Natural killer cell (primary cell): ENCODE measurements around the gene TRAM2. TPM values are rescaled to one million over a fixed set of nuclear protein-coding genes. Genes with fewer than 3 reads are reported as not detected.

Experiments
- ATAC-seq, 3 donors: fragments of 150-1000 bp in 2 of 3; fragments of 200-7000 bp in 1 of 3; cut with Tn5 transposase; 1 replicate in 1 of 3; 2 replicates in 2 of 3; pipeline ENCODE4 v1.10.0; 2021; ENCODE audit warnings: mild to moderate bottlenecking in 2 of 3, moderate library complexity in 2 of 3
- DNase-seq, 2 donors: peaks; one replicate each; pipeline versions ENCODE4 v3.0.0 to v3.0.0-alpha.2; 2013 to 2021; ENCODE audit warnings: mixed read lengths in 1 of 2
- H3K27ac ChIP-seq: one replicate; pipeline ENCODE4 v1.5.1; 2013; ENCODE audit warnings: mild to moderate bottlenecking, low read length
- H3K27me3 ChIP-seq: one replicate; pipeline ENCODE4 v1.6.1; 2013; ENCODE audit warnings: low read length; ENCODE audit not compliant: control insufficient read depth, insufficient read depth
- H3K36me3 ChIP-seq: one replicate; pipeline ENCODE4 v1.6.1; 2013; ENCODE audit warnings: low read length; ENCODE audit not compliant: control insufficient read depth, insufficient read depth
- H3K4me1 ChIP-seq: one replicate; pipeline ENCODE4 v1.6.1; 2013; ENCODE audit warnings: low read length; ENCODE audit not compliant: control insufficient read depth, insufficient read depth
- H3K4me3 ChIP-seq: one replicate; pipeline ENCODE4 v1.5.1; 2013; ENCODE audit warnings: low read length
- H3K9me3 ChIP-seq: one replicate; pipeline ENCODE4 v1.6.1; 2013; ENCODE audit warnings: low read length; ENCODE audit not compliant: control insufficient read depth, insufficient read depth
- H3K27ac Mint-ChIP-seq, 2 donors: one replicate each; pipeline ENCODE4 v1.8.0; 2022; ENCODE audit warnings: mild to moderate bottlenecking in 2 of 2, mixed read lengths in 2 of 2, moderate library complexity in 1 of 2
- H3K27me3 Mint-ChIP-seq, 2 donors: one replicate each; pipeline ENCODE4 v1.8.0; 2022; ENCODE audit warnings: low read depth in 2 of 2, mixed read lengths in 2 of 2
- H3K36me3 Mint-ChIP-seq: one replicate; pipeline ENCODE4 v1.8.0; 2022; ENCODE audit warnings: mixed read lengths
- H3K4me1 Mint-ChIP-seq, 2 donors: one replicate each; pipeline ENCODE4 v1.8.0; 2022; ENCODE audit warnings: mixed read lengths in 2 of 2
- H3K4me3 Mint-ChIP-seq: one replicate; pipeline ENCODE4 v1.8.0; 2022; ENCODE audit warnings: mild to moderate bottlenecking, moderate library complexity, mixed read lengths
- H3K9me3 Mint-ChIP-seq, 2 donors: one replicate each; pipeline ENCODE4 v1.8.0; 2022; ENCODE audit warnings: mixed read lengths in 2 of 2
- WGBS: methylation state at CpG from one replicate; pipeline ENCODE4 v1.1.7; 2013; ENCODE audit warnings: missing lambda C conversion rate; ENCODE audit not compliant: insufficient coverage; 5-methylcytosine and 5-hydroxymethylcytosine counted together
- intact Hi-C: fragments of 100-400 bp; cut with micrococcal nuclease; formaldehyde crosslinking; loops from one replicate; pipeline ENCODE4 v1.14.2; 2022
- total RNA-seq, 4 donors: library from RNA; stranded (reverse); fragments of 120-200 nt in 1 of 4; gene quantifications; one replicate each; pipeline versions ENCODE4 v1.2.3 to v1.2.4, GENCODE V29; 2013 to 2022
- TF ChIP-seq, protein P1 (sequence below): fragments of 200-600 bp; IDR thresholded peaks from one replicate; pipeline ENCODE4 v1.8.0; 2022; ENCODE audit warnings: antibody characterized with exemption

The TRAM2 gene
- total RNA-seq, 3 donors from 2014 or later (not counting 1 experiment from before 2014, with no cell fraction given): 16.2 to 20.0 (median 19.2) TPM

DNA sequence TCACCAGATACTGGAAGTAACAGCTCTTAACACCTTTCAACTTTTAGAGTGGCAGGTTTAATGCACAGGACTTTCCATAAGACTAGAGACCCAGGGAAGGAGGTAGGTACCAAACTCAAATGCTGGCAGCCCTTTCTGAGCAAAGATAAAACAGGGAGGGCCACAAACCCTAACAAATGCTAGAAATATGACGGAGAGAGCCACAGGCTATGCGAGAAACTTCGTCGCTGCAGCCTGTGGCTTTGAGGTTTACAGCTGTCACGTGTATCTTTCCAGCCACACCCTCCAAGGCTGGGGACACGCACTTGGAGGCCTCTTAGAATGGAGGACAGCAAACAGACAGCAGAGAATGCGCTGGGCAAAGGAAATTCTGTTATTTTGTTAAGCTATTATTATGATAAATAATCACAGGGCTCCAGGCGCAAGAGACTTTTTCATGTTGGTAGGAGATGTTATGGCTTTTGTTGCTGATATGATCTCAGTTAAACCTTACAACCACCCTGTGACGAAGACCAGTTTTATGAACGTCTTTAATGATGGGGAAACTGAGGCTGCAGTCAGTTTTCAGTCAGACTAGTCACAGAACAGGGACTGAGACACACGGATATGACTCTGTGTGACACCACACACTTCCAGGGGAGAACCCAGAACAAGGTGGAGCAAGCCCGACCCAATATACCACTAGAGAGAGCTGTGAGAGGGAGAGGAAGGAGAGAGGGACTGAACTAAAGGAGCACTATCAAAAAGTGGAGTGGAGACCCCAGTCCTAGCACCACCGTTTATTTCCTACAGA lies 2.0 kb downstream of the TRAM2 start:
- peak overlapping the region; percentile 83 for H3K27ac ChIP-seq
- Mint-ChIP-seq H3K36me3 (no peaks in the 10 kb centered on the region), H3K27ac (peak overlapping the region; percentile 87 to 91), H3K9me3 (no peaks in the 10 kb centered on the region), H3K4me1 (peaks cover 53 to 54% of the 10 kb centered on the region in 2 donors), H3K27me3 (no peaks in the 10 kb centered on the region), H3K4me3 (peak overlapping the region; percentile 89)
- no peaks in the 10 kb centered on the region for H3K36me3 ChIP-seq
- ATAC-seq: peak; percentile 52 to 64 (median 59)
- H3K27me3 ChIP-seq: no peaks in the 10 kb centered on the region
- H3K4me1 ChIP-seq: peaks cover 40% of the 10 kb centered on the region
- peak overlapping the region; percentile 15 for H3K4me3 ChIP-seq
- intact Hi-C loops: loop anchor here (1.0 to 5.0 kb wide), 3 partner anchors 88 to 972 kb away; partner anchors contain the start of genes EFHC1 and GCLC
- no peaks in the 10 kb centered on the region for H3K9me3 ChIP-seq
- DNase-seq: peak; percentile 62 to 84
- TF ChIP-seq, protein P1, sequence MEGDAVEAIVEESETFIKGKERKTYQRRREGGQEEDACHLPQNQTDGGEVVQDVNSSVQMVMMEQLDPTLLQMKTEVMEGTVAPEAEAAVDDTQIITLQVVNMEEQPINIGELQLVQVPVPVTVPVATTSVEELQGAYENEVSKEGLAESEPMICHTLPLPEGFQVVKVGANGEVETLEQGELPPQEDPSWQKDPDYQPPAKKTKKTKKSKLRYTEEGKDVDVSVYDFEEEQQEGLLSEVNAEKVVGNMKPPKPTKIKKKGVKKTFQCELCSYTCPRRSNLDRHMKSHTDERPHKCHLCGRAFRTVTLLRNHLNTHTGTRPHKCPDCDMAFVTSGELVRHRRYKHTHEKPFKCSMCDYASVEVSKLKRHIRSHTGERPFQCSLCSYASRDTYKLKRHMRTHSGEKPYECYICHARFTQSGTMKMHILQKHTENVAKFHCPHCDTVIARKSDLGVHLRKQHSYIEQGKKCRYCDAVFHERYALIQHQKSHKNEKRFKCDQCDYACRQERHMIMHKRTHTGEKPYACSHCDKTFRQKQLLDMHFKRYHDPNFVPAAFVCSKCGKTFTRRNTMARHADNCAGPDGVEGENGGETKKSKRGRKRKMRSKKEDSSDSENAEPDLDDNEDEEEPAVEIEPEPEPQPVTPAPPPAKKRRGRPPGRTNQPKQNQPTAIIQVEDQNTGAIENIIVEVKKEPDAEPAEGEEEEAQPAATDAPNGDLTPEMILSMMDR: no peak
- 19% methylated on average over 8 of the region's 13 CpGs for WGBS

DNA sequence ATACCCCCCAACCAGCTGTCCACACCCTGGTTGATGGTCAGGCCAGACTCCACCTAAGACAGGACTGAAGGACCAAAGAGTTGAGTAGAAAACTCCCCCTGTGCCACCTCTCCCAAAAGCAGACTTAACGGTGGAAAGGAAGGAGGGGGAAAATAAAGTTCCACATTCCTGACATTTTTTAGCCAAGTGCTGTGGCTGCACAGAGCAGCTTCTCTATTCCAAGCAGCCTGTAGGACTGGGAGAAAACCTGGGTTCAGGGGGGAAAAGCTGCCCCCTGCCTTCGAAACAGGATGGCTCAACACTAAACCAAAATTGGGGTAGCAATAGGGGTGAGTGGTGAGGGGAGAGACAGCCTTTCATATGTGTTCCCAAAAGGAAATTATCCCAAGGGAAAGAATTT lies 3.6 kb downstream of the TRAM2 start:
- no peak overlapping the region for H3K27ac ChIP-seq
- Mint-ChIP-seq H3K36me3 (no peaks in the 10 kb centered on the region), H3K4me1 (peaks cover 65 to 67% of the 10 kb centered on the region in 2 donors), H3K27ac (peak overlapping the region; percentile 87 to 91), H3K9me3 (no peaks in the 10 kb centered on the region), H3K27me3 (no peaks in the 10 kb centered on the region), H3K4me3 (no peak overlapping the region)
- H3K4me3 ChIP-seq: no peak overlapping the region
- peaks cover 40% of the 10 kb centered on the region for H3K4me1 ChIP-seq
- 96% methylated on average over 2 of the region's 2 CpGs for WGBS
- no peaks in the 10 kb centered on the region for H3K9me3 ChIP-seq
- DNase-seq (no peak), ATAC-seq (no peak)
- H3K36me3 ChIP-seq: no peaks in the 10 kb centered on the region
- intact Hi-C loops: no loop called here
- TF ChIP-seq, protein P1: no peak
- no peaks in the 10 kb centered on the region for H3K27me3 ChIP-seq

DNA sequence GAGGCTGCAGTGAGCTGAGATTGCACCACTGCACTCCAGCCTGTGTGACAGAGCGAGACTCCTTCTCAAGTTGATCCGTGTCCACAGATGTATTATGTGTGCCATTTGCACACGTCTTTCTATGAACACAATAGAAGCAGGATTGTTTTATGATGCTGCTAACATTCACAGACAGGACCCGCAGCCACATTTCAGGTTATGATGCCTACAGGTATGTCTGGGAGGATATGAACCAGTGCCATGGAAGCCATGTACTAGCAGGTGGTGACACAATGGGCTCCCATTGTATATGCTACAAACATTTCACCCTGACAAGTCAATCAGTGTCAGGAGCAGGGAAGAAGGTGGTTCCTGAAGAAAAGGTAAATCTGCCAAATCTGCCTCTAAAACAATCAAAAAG lies 4.3 kb downstream of the TRAM2 start:
- no peak overlapping the region for H3K27ac ChIP-seq
- TF ChIP-seq, protein P1: no peak
- peaks cover 38% of the 10 kb centered on the region for H3K4me1 ChIP-seq
- intact Hi-C loops: no loop called here
- ATAC-seq: no peak
- Mint-ChIP-seq H3K4me3 (no peak overlapping the region), H3K27me3 (no peaks in the 10 kb centered on the region), H3K4me1 (peaks cover 69 to 71% of the 10 kb centered on the region in 2 donors), H3K27ac (peak overlapping the region; percentile 87 to 91), H3K9me3 (no peaks in the 10 kb centered on the region), H3K36me3 (no peaks in the 10 kb centered on the region)
- no peaks in the 10 kb centered on the region for H3K27me3 ChIP-seq
- H3K36me3 ChIP-seq: no peaks in the 10 kb centered on the region
- H3K9me3 ChIP-seq: no peaks in the 10 kb centered on the region
- DNase-seq: no peak
- 98% methylated on average over 4 of the region's 4 CpGs for WGBS
- H3K4me3 ChIP-seq: no peak overlapping the region
